HG02938 (cell line): ENCODE data around the gene MGST1.

ENCODE experiments used
- ATAC-seq: cut with Tn5 transposase; IDR thresholded peaks from one replicate; pipeline ENCODE4 v1.9.1; 2021; ENCODE audit warnings: mild to moderate bottlenecking, moderate library complexity; ENCODE audit not compliant: unreplicated experiment

MGST1 gene, protein sequence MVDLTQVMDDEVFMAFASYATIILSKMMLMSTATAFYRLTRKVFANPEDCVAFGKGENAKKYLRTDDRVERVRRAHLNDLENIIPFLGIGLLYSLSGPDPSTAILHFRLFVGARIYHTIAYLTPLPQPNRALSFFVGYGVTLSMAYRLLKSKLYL

GRCh38 chr12:16347391-16348298 lies at the start of gene MGST1:
MGST1 (plus strand) TSS chr12:16347645; CDS start chr12:16354253, 6,608 bp downstream.
- ATAC-seq, result no peak

- no peak for ATAC-seq
These were observed 48.0 kb upstream of the MGST1 start for GRCh38 chr12:16299403-16299802.

DNA sequence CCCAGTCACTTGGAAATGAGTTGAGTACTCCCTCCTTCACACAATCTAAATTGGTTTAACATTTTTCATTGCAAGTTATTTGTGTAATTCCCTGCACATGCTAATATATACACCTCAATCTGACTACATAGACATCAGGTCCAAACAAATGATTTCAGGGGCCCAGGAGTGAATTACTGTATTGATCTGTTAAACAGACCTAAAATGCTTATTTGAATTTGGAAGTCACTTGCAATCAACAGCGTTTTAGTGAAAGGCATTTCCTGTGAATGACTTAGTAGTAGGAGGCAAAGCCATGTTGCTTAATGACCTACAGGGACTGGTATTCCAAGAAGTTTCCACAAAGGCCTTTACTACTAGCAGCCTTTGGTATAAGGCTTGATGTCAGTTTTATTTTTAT lies 47.3 kb upstream of the MGST1 start:
- ATAC-seq, result no peak

GRCh38 chr12:16300736-16301135 lies 46.7 kb upstream of the MGST1 start:
- no peak for ATAC-seq

- ATAC-seq, result no peak
These were observed 43.5 kb upstream of the MGST1 start for GRCh38 chr12:16303939-16304338.

GRCh38 chr12:16307856-16308475 lies 39.5 kb upstream of the MGST1 start:
- no peak for ATAC-seq

DNA sequence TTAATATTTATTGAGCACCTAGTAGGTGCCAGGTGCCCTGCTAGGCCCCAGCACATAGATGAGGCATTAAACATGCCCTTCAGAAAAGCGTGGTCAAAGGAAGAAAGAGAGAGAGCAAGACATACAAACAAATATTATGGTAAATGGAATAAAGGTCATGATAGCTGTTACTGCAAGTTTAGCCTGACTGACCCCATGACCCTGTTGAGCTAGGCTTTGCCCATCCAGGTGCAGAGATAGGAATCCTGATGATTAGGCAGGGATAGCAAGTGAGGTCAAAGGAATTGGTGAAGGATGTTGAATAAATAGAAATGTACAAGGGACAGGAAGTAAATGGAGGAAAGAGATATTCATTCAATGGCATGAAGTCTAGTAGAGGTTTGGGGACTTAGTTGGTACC lies 36.5 kb upstream of the MGST1 start:
- no peak for ATAC-seq

GRCh38 chr12:16323010-16323409 lies 24.4 kb upstream of the MGST1 start:
- no peak for ATAC-seq

DNA sequence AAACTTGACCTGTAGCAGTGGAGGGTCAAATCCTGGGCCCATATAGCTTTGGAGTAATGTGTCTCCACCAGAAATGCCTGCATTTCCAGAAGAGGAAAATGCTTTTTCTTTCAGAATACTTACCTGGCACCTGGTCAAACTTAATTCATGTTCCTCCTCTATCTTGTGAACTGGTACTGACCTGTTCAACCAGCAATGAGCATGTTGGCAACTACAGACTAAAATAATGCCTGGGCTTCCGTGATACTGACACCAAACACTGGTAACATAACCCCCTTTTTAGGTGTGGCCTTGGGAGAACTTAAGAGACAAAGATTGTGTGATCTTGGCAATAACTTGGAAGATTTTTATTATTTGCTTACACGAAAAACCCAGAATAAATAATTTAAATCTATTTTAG lies 23.8 kb upstream of the MGST1 start:
- no peak for ATAC-seq

- ATAC-seq, result no peak
These were observed 23.2 kb upstream of the MGST1 start for GRCh38 chr12:16324272-16324671.

DNA sequence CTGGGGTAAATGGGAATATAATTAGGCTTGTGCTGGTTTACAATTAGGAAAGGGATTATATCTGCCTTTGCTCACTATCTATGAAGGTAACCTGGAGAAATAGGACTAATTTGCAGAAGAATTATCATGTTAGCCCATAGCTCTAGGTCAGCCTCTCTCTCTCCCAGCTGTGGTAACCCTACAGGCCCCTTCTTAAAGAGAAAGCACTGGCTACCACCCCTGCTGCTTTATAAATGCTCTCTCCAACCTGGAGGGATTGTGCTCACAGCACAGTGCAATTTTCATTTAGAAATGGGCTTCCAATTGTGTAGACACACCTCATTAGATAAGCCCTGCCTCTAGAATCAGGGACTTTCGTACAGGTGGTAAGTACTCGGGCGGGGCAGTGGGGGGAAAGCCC lies 22.7 kb upstream of the MGST1 start:
- no peak for ATAC-seq

GRCh38 chr12:16325426-16325825 lies 22.0 kb upstream of the MGST1 start:
- ATAC-seq, result no peak

GRCh38 chr12:16327963-16328362 lies 19.5 kb upstream of the MGST1 start:
- no peak for ATAC-seq

- no peak for ATAC-seq
These were observed 17.9 kb upstream of the MGST1 start for GRCh38 chr12:16329594-16329993.

GRCh38 chr12:16330560-16330959 lies 16.9 kb upstream of the MGST1 start:
- ATAC-seq, result no peak

- ATAC-seq, result no peak
These were observed 15.4 kb upstream of the MGST1 start for GRCh38 chr12:16331998-16332397.

DNA sequence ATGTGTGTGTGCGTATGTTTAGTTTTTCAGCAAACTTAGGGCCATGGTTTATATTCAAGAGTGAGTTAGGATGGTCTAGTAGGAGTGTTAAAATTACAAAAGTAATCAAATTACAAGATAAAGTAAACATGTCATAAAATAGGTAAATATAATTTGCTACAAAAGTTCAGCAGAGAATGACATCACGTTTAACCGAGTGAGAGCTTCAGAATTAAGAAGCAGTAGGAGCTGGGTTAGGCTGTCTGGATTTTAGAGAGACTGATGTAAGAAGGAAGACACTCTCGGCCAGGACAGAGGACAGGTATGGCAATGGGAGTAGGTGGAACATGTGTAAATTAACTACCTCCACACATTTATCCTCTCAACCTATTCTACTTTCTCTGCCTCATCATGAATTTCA lies 11.6 kb upstream of the MGST1 start:
- ATAC-seq, result no peak

GRCh38 chr12:16344269-16344668 lies 3.2 kb upstream of the MGST1 start:
- ATAC-seq, result no peak

- ATAC-seq, result no peak
These were observed 2.3 kb upstream of the MGST1 start for GRCh38 chr12:16345105-16345504.

GRCh38 chr12:16346958-16347357 lies 487 bp upstream of the MGST1 start:
- no peak for ATAC-seq

DNA sequence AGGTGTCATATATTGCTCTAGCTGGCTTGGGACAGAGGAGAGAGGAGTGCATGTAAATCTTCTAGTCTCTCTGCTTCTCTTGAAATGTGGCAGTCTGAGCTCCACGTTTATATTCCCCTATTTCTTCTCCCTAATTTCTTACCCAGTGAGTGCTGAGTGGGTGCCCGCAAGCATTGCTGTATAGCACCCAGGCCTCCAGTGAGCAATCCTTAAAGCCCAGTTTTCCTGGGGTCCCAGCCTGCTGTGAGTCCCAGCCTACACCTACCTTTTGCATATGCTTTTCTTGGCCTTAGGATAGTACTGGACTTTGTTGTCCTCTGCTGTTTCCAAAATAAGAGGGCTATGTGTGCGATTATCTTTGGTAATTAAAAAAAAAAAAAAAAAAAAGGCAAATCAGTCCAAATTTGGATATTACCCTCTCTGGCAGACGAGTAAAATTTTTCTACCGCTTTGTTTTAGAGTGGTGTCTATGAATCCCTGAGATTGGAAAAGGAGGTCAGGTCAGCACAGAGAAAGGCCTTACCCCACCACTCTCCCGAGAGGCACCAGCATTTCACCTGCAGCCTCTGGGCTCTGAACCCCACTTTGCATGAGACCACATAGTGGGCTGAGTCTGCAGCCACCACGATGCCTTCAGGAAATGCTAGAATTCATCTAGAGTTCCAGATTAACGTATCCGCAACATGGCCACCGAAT lies 1.1 kb downstream of the MGST1 start:
- ATAC-seq, result no peak

DNA sequence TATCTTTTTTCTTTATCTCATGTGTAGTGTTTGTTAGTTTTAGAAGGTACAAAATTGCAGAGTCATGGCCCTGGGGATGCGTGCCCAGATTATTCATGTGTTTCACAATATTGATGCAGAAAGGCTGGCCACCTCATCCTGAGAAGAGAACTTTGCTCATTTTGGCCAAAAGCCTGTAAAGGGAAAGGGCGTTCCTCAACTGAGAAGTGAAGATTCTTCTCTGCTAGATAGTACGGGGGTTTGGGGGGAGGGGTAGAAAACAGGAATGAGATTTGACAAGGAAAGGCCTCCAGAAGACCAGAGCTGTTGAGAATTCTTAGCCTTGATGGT lies 1.7 kb downstream of the MGST1 start:
- ATAC-seq, result no peak
